Peyer's patch (tissue), 4 donors: ENCODE data around the gene SFTPA1.

Experiments
- POLR2A ChIP-seq, 2 donors: fragments of 450-650 bp; IDR thresholded peaks; one replicate each; pipeline ENCODE4 v1.5.1; 2017; ENCODE audit warnings: antibody characterized with exemption in 2 of 2, mild to moderate bottlenecking in 2 of 2, moderate library complexity in 2 of 2
- TF ChIP-seq, protein P1 (sequence below), 6 experiments: fragments of 450-650 bp in 4 of 6; fragments of 200-600 bp in 2 of 6; sonication (generic) in 1 of 6; IDR thresholded peaks; one replicate each; pipeline ENCODE4 v1.5.1; 2017 to 2019; ENCODE audit warnings: antibody characterized with exemption in 6 of 6, mild to moderate bottlenecking in 3 of 6, moderate library complexity in 1 of 6

DNA sequence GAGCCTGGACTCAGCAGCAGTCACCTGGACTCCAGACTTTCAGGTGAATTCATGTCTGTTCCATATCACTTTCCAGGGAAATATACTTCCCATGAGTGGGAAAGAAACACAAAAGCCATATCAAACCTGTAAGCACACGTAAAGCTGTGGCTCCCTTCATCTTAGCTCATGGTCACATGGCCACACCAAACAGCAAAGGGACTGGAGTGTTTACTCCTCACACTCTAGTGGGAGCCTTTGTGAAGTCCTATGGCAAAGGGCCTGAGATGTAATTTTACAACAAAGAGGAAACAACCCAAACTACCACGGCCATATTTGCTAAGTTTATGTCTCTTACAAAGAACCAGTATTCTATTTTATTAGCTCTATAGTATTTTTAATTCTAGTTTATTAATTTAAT, 16.3 kb downstream of the SFTPA1 start:
- TF ChIP-seq, protein P1, sequence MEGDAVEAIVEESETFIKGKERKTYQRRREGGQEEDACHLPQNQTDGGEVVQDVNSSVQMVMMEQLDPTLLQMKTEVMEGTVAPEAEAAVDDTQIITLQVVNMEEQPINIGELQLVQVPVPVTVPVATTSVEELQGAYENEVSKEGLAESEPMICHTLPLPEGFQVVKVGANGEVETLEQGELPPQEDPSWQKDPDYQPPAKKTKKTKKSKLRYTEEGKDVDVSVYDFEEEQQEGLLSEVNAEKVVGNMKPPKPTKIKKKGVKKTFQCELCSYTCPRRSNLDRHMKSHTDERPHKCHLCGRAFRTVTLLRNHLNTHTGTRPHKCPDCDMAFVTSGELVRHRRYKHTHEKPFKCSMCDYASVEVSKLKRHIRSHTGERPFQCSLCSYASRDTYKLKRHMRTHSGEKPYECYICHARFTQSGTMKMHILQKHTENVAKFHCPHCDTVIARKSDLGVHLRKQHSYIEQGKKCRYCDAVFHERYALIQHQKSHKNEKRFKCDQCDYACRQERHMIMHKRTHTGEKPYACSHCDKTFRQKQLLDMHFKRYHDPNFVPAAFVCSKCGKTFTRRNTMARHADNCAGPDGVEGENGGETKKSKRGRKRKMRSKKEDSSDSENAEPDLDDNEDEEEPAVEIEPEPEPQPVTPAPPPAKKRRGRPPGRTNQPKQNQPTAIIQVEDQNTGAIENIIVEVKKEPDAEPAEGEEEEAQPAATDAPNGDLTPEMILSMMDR (IDR thresholded peaks at IDR 0.05) = no peak
- no peak for TF ChIP-seq POLR2A (IDR thresholded peaks at IDR 0.05)
